Measurements from ENCODE around the gene FNTB.

DNA sequence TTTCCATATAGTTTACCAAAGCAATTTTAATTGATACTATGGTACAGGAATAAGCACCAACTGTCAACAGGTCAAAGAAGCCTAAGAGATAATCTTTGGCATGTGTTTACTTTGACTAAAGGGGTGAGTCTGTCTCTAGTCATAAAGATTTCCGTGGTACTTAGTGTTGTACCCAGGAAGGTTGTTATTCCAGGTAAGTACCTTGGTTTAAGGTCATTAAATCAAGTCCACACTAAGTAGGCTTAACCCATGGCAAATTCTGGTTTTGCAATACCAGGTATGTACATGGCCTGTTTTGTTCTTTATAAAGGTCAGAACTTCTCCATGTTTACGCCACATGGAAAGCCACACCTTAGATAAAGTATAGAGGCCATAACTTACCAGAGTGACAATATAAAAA lies 105.7 kb downstream of the FNTB start:
- TF ChIP-seq, protein P1, sequence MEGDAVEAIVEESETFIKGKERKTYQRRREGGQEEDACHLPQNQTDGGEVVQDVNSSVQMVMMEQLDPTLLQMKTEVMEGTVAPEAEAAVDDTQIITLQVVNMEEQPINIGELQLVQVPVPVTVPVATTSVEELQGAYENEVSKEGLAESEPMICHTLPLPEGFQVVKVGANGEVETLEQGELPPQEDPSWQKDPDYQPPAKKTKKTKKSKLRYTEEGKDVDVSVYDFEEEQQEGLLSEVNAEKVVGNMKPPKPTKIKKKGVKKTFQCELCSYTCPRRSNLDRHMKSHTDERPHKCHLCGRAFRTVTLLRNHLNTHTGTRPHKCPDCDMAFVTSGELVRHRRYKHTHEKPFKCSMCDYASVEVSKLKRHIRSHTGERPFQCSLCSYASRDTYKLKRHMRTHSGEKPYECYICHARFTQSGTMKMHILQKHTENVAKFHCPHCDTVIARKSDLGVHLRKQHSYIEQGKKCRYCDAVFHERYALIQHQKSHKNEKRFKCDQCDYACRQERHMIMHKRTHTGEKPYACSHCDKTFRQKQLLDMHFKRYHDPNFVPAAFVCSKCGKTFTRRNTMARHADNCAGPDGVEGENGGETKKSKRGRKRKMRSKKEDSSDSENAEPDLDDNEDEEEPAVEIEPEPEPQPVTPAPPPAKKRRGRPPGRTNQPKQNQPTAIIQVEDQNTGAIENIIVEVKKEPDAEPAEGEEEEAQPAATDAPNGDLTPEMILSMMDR (IDR thresholded peaks at IDR 0.05; ENCODE audit: insufficient read depth, low read depth, low read length) = no peak
- TF ChIP-seq EZH2 (IDR thresholded peaks at IDR 0.05; ENCODE audit: insufficient read depth, low read length) = no peak

Data from astrocyte (in vitro differentiated cells and primary cell).